GM21526 (cell line): ENCODE data around the gene WDR33.

ENCODE experiments used
- ATAC-seq: cut with Tn5 transposase; IDR thresholded peaks from one replicate; pipeline ENCODE4 v1.9.1; 2021; ENCODE audit warnings: moderate library complexity; ENCODE audit not compliant: unreplicated experiment, low FRiP score

Gene WDR33

GRCh38 chr2:127676906-127677305 lies 134.1 kb downstream of the WDR33 start:
- no peak for ATAC-seq

- ATAC-seq: no peak
Observed at GRCh38 chr2:127675331-127676261, 135.4 kb downstream of the WDR33 start, which contains the start of gene LIMS2. Gene LIMS2, minus strand, starts transcription at chr2:127675530. Its CDS starts 506 bp downstream, at chr2:127675024.

GRCh38 chr2:127674241-127675209 lies 136.4 kb downstream of the WDR33 start:
- ATAC-seq: no peak

- ATAC-seq: no peak
Observed at GRCh38 chr2:127673291-127674069, 137.5 kb downstream of the WDR33 start.

- no peak for ATAC-seq
Observed at GRCh38 chr2:127672341-127673224, 138.4 kb downstream of the WDR33 start.

GRCh38 chr2:127671557-127672302 lies 139.2 kb downstream of the WDR33 start:
- ATAC-seq: no peak

GRCh38 chr2:127670957-127671290 lies 140.0 kb downstream of the WDR33 start:
- no peak for ATAC-seq

GRCh38 chr2:127670055-127670956 lies 140.7 kb downstream of the WDR33 start:
- ATAC-seq: no peak

- ATAC-seq: no peak
Observed at GRCh38 chr2:127669056-127669455, 141.9 kb downstream of the WDR33 start.

- no peak for ATAC-seq
Observed at GRCh38 chr2:127665267-127665893, 145.6 kb downstream of the WDR33 start.

GRCh38 chr2:127664895-127665225 lies 146.1 kb downstream of the WDR33 start:
- ATAC-seq: no peak

GRCh38 chr2:127664065-127664894 lies 146.7 kb downstream of the WDR33 start:
- ATAC-seq: no peak

GRCh38 chr2:127663566-127664064 lies 147.4 kb downstream of the WDR33 start:
- no peak for ATAC-seq

GRCh38 chr2:127662937-127663565 lies 147.9 kb downstream of the WDR33 start:
- no peak for ATAC-seq

GRCh38 chr2:127661949-127662510 lies 148.9 kb downstream of the WDR33 start:
- ATAC-seq: no peak
